NB4 (cell line): ENCODE results near the gene SYCE3.

Experiments used
- MYC ChIP-seq: IDR thresholded peaks from 2 replicates; pipeline ENCODE4 v1.6.1; 2011; ENCODE audit warnings: low read depth, low read length
- POLR2A ChIP-seq: IDR thresholded peaks from 2 replicates; pipeline ENCODE4 v1.6.1; 2011; ENCODE audit warnings: mild to moderate bottlenecking; ENCODE audit not compliant: insufficient read length; ENCODE audit errors: extremely low read depth
- TF ChIP-seq, protein P1 (sequence below): IDR thresholded peaks from one replicate; pipeline ENCODE4 v1.5.1; 2012; ENCODE audit warnings: low read depth, low read length
- TF ChIP-seq, protein P2 (sequence below): IDR thresholded peaks from 2 replicates; pipeline ENCODE4 v1.6.1; 2011; ENCODE audit warnings: low read depth, low read length

- TF ChIP-seq POLR2A = no peak
- TF ChIP-seq, protein P1, sequence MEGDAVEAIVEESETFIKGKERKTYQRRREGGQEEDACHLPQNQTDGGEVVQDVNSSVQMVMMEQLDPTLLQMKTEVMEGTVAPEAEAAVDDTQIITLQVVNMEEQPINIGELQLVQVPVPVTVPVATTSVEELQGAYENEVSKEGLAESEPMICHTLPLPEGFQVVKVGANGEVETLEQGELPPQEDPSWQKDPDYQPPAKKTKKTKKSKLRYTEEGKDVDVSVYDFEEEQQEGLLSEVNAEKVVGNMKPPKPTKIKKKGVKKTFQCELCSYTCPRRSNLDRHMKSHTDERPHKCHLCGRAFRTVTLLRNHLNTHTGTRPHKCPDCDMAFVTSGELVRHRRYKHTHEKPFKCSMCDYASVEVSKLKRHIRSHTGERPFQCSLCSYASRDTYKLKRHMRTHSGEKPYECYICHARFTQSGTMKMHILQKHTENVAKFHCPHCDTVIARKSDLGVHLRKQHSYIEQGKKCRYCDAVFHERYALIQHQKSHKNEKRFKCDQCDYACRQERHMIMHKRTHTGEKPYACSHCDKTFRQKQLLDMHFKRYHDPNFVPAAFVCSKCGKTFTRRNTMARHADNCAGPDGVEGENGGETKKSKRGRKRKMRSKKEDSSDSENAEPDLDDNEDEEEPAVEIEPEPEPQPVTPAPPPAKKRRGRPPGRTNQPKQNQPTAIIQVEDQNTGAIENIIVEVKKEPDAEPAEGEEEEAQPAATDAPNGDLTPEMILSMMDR = no peak
- TF ChIP-seq, protein P2, sequence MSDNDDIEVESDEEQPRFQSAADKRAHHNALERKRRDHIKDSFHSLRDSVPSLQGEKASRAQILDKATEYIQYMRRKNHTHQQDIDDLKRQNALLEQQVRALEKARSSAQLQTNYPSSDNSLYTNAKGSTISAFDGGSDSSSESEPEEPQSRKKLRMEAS = no peak
- TF ChIP-seq MYC = no peak
These were observed 14.3 kb upstream of the SYCE3 start for GRCh38 chr22:50576806-50577696.
